AG09309 (cell line): ENCODE results near the gene MYOD1.

Source experiments
- DNase-seq: peaks from one replicate; pipeline ENCODE4 v3.0.0-alpha.2; 2010; ENCODE audit warnings: low read depth
- H3K4me3 ChIP-seq: 2 replicates; pipeline ENCODE4 v1.5.1; 2011; ENCODE audit warnings: mild to moderate bottlenecking, low read depth, low read length, moderate library complexity; ENCODE audit not compliant: control insufficient read depth
- CTCF ChIP-seq: IDR thresholded peaks from 2 replicates; pipeline ENCODE4 v1.5.1; 2011; ENCODE audit warnings: mild to moderate bottlenecking, low read depth, low read length, inconsistent platforms; ENCODE audit not compliant: insufficient read depth, control insufficient read depth; ENCODE audit errors: missing control alignments

The MYOD1 gene

GRCh38 chr11:17700991-17701390 lies 18.4 kb upstream of the MYOD1 start:
- TF ChIP-seq CTCF = no peak
- DNase-seq = no peak
- H3K4me3 ChIP-seq = no peak overlapping the region

- no peak overlapping the region for H3K4me3 ChIP-seq
- DNase-seq = no peak
- TF ChIP-seq CTCF = no peak
These were observed 16.5 kb upstream of the MYOD1 start for GRCh38 chr11:17702876-17703275.

GRCh38 chr11:17703951-17704350 lies 15.4 kb upstream of the MYOD1 start:
- H3K4me3 ChIP-seq = no peak overlapping the region
- TF ChIP-seq CTCF = no peak
- DNase-seq = no peak

GRCh38 chr11:17707830-17708229 lies 11.5 kb upstream of the MYOD1 start:
- no peak overlapping the region for H3K4me3 ChIP-seq
- no peak for TF ChIP-seq CTCF
- DNase-seq = no peak

GRCh38 chr11:17711836-17712235 lies 7.5 kb upstream of the MYOD1 start:
- TF ChIP-seq CTCF = no peak
- DNase-seq = no peak
- H3K4me3 ChIP-seq = no peak overlapping the region

- no peak for TF ChIP-seq CTCF
- no peak overlapping the region for H3K4me3 ChIP-seq
- DNase-seq = no peak
These were observed 5.5 kb upstream of the MYOD1 start for GRCh38 chr11:17713851-17714250.

GRCh38 chr11:17714356-17714854 lies 5.0 kb upstream of the MYOD1 start:
- no peak for DNase-seq
- no peak overlapping the region for H3K4me3 ChIP-seq
- TF ChIP-seq CTCF = no peak
